Measurements from ENCODE around the gene MYZAP. TPM values are rescaled to one million over a fixed set of nuclear protein-coding genes. Genes with fewer than 3 reads are reported as not detected.

MYZAP gene
- total RNA-seq, 2 donors from 2014 or later, result 0.24 TPM; not detected in 1

GRCh38 chr15:57647791-57648130 is 56.1 kb downstream of the MYZAP start:
- peaks cover 9% of the 10 kb centered on the region for H3K4me1 Mint-ChIP-seq (ENCODE audit: low read depth)
- H3K36me3 Mint-ChIP-seq (ENCODE audit: insufficient read depth in 2 of 2), result no peaks in the 10 kb centered on the region
- DNase-seq (no peak), ATAC-seq (replicated peaks in 1 of 2) (no peak)
- H3K9me3 Mint-ChIP-seq, result no peaks in the 10 kb centered on the region
- no peak overlapping the region for H3K27ac Mint-ChIP-seq
- peaks cover 6% of the 10 kb centered on the region for H3K27me3 Mint-ChIP-seq (ENCODE audit: low read depth)
- H3K4me3 Mint-ChIP-seq, result no peak overlapping the region

DNA sequence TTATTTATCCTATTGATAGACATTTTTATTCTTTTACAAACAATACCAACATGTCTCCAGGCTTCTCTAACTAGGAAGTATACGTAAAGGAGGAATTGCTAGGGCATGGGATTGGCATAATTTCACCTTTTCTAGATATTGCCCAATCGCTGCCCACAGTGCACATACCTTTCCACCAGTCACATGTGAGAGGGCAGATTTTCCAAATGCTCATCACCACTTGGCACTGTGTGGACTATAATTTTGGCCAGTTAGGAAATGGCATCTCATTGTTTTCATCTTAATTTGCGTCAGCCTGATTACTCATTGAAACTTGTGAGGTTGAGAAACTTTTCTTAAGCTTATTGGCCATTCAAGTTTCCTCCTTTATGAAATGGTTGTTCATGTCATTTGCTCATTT is 57.4 kb downstream of the MYZAP start:
- DNase-seq, result no peak
- no peak for ATAC-seq (replicated peaks in 1 of 2)
- Mint-ChIP-seq H3K27me3 (ENCODE audit: low read depth) (peaks cover 6% of the 10 kb centered on the region), H3K36me3 (ENCODE audit: insufficient read depth in 2 of 2) (no peaks in the 10 kb centered on the region), H3K4me3 (no peak overlapping the region), H3K4me1 (ENCODE audit: low read depth) (peaks cover 9% of the 10 kb centered on the region), H3K27ac (no peak overlapping the region), H3K9me3 (no peaks in the 10 kb centered on the region)

GRCh38 chr15:57651445-57651844 is 59.7 kb downstream of the MYZAP start:
- H3K36me3 Mint-ChIP-seq (ENCODE audit: insufficient read depth in 2 of 2), result no peaks in the 10 kb centered on the region
- no peak overlapping the region for H3K27ac Mint-ChIP-seq
- H3K4me1 Mint-ChIP-seq (ENCODE audit: low read depth), result peaks cover 9% of the 10 kb centered on the region
- no peaks in the 10 kb centered on the region for H3K9me3 Mint-ChIP-seq
- H3K4me3 Mint-ChIP-seq, result no peak overlapping the region
- H3K27me3 Mint-ChIP-seq (ENCODE audit: low read depth), result peaks cover 6% of the 10 kb centered on the region
- no peak for DNase-seq
- no peak for ATAC-seq (replicated peaks in 1 of 2)

- no peaks in the 10 kb centered on the region for H3K36me3 Mint-ChIP-seq (ENCODE audit: insufficient read depth in 2 of 2)
- DNase-seq (no peak), ATAC-seq (replicated peaks in 1 of 2) (no peak)
- H3K9me3 Mint-ChIP-seq, result no peaks in the 10 kb centered on the region
- peaks cover 9% of the 10 kb centered on the region for H3K4me1 Mint-ChIP-seq (ENCODE audit: low read depth)
- no peak overlapping the region for H3K27ac Mint-ChIP-seq
- H3K4me3 Mint-ChIP-seq, result no peak overlapping the region
- peaks cover 6% of the 10 kb centered on the region for H3K27me3 Mint-ChIP-seq (ENCODE audit: low read depth)
Observed at GRCh38 chr15:57652481-57652880, 60.8 kb downstream of the MYZAP start.

DNA sequence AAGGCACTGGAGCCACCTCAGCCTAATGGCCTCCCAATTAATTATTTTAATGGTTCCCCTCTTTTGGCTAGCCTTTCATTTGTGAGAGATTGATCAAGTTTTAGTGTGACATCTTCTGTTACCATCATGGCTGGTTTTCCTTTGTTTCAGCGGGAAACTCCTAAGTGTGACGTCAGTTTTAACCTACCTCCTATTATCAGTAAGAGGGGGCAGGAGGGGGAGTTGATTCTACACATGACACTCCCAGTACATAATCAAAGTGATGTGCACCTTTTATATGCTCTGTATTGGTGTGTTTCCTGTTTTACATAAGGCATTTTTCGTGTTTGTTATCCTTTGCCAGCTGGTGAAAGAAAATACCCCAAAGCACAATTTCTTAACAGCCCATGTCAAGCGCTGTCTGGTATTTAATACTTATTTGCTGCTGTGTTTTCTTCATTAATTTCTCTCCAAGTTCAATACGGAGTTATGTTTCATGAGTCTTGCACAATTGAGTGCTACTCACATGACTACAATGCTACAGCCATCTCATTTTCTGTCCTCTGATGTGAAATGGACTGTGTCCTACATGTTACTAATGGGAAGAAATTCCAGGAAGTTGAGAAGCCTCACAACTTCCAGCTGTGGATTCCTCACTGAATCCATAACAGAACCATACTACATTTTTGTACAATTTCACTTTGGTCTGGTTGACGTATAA is 62.6 kb downstream of the MYZAP start:
- ATAC-seq (replicated peaks in 1 of 2), result no peak
- Mint-ChIP-seq H3K4me3 (no peak overlapping the region), H3K9me3 (no peaks in the 10 kb centered on the region)

DNA sequence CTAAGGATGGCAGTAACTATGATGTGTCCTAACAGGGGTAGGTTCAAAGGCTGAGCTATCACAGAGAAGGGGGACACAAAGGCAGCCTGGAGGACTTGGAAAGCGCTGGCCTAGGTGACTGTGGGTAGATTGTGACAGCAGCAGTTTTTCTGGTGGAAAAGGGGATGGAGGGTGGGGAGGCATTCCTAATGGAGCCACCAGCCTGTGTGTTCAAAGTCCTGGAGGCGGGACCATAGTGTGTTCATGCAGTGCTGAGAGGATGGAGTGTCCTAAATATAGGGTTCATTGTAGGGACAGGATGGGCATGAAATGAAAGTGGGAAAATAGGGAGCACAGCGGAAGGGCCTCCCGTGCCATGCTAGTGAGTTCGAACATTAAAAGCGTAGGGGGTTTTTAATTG is 63.3 kb downstream of the MYZAP start:
- peaks cover 6% of the 10 kb centered on the region for H3K27me3 Mint-ChIP-seq (ENCODE audit: low read depth)
- H3K9me3 Mint-ChIP-seq, result no peaks in the 10 kb centered on the region
- no peaks in the 10 kb centered on the region for H3K36me3 Mint-ChIP-seq (ENCODE audit: insufficient read depth in 2 of 2)
- DNase-seq (no peak), ATAC-seq (replicated peaks in 1 of 2) (no peak)
- no peak overlapping the region for H3K4me3 Mint-ChIP-seq
- H3K4me1 Mint-ChIP-seq (ENCODE audit: low read depth), result peaks cover 9% of the 10 kb centered on the region
- no peak overlapping the region for H3K27ac Mint-ChIP-seq

More for the DNA sequence above, 62.6 kb downstream of the MYZAP start:
- no peaks in the 10 kb centered on the region for H3K36me3 Mint-ChIP-seq (ENCODE audit: insufficient read depth in 2 of 2)
- peaks cover 6% of the 10 kb centered on the region for H3K27me3 Mint-ChIP-seq (ENCODE audit: low read depth)
- no peak for DNase-seq
- H3K27ac Mint-ChIP-seq, result no peak overlapping the region
- H3K4me1 Mint-ChIP-seq (ENCODE audit: low read depth), result peaks cover 9% of the 10 kb centered on the region

DNA sequence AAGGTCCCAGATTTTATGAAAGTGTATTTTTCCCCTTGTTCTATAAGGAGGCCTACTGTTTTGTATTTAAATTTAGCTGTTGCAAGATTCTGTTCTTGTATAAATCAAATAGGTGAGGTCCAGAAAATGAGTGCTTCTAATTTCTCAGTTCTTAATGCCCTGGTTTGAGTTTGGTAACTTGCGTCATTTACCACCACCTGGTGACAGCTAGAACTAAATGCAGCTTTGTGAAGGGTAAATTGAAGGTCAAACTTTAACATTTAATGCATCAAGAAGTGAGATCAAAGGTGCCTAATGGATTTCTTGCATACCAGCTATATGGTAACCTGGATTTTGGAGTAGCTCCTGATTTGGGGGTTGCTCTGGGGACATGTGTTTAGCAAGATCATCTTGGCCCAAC is 64.1 kb downstream of the MYZAP start:
- ATAC-seq (replicated peaks in 1 of 2), result no peak
- no peaks in the 10 kb centered on the region for H3K36me3 Mint-ChIP-seq (ENCODE audit: insufficient read depth in 2 of 2)
- H3K4me1 Mint-ChIP-seq (ENCODE audit: low read depth), result peaks cover 9% of the 10 kb centered on the region

DNA sequence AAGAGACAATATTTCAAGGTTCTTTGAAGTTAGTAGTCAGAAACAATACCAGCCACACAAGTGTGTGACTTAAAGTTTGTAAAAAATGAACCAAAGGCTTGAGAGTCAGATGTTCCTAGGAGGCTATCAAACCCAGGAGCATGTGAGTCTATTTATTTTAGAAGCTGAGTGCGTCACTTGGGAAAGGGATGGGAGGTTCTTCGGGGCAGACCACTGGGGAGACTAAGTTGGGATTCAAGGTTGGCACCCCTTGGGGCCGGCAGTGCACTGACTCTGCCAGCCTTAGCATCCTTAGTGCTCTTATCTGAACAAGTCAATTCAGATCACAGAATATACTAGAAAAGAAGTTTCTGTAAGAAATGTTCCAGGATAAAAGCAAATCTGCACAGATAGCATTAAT is 64.7 kb downstream of the MYZAP start:
- no peak for ATAC-seq (replicated peaks in 1 of 2)
- H3K27me3 Mint-ChIP-seq (ENCODE audit: low read depth), result no peaks in the 10 kb centered on the region

More for the DNA sequence above, 64.1 kb downstream of the MYZAP start:
- Mint-ChIP-seq H3K27me3 (ENCODE audit: low read depth) (no peaks in the 10 kb centered on the region), H3K4me3 (no peak overlapping the region), H3K27ac (no peak overlapping the region), H3K9me3 (no peaks in the 10 kb centered on the region)
- no peak for DNase-seq

DNA sequence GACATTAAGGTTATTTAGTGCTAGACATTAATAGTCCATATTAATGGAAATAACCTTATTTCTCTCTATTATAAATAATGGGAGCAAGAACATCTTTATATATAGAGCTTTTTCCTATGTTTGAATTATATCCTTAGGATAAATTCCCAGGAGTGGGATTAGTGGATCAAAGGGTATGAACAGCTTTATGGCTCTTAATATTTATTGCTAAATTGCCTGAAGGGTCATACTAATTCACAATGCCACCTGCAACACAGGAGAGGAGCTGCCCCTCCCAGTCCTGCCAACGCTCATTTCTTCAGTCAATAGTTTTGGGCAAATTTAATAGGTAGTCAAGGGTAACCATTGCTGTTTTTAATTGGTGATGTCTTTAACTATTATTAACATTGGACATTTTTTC is 65.9 kb downstream of the MYZAP start:
- H3K4me3 Mint-ChIP-seq, result no peak overlapping the region
- H3K9me3 Mint-ChIP-seq, result no peaks in the 10 kb centered on the region
- no peak for DNase-seq
- no peaks in the 10 kb centered on the region for H3K36me3 Mint-ChIP-seq (ENCODE audit: insufficient read depth in 2 of 2)
- H3K4me1 Mint-ChIP-seq (ENCODE audit: low read depth), result no peaks in the 10 kb centered on the region
- no peak for ATAC-seq (replicated peaks in 1 of 2)
- no peaks in the 10 kb centered on the region for H3K27me3 Mint-ChIP-seq (ENCODE audit: low read depth)
- no peak overlapping the region for H3K27ac Mint-ChIP-seq

More for the DNA sequence above, 64.7 kb downstream of the MYZAP start:
- no peak overlapping the region for H3K4me3 Mint-ChIP-seq
- H3K27ac Mint-ChIP-seq, result no peak overlapping the region
- no peak for DNase-seq
- no peaks in the 10 kb centered on the region for H3K9me3 Mint-ChIP-seq
- no peaks in the 10 kb centered on the region for H3K36me3 Mint-ChIP-seq (ENCODE audit: insufficient read depth in 2 of 2)
- H3K4me1 Mint-ChIP-seq (ENCODE audit: low read depth), result peaks cover 9% of the 10 kb centered on the region

DNA sequence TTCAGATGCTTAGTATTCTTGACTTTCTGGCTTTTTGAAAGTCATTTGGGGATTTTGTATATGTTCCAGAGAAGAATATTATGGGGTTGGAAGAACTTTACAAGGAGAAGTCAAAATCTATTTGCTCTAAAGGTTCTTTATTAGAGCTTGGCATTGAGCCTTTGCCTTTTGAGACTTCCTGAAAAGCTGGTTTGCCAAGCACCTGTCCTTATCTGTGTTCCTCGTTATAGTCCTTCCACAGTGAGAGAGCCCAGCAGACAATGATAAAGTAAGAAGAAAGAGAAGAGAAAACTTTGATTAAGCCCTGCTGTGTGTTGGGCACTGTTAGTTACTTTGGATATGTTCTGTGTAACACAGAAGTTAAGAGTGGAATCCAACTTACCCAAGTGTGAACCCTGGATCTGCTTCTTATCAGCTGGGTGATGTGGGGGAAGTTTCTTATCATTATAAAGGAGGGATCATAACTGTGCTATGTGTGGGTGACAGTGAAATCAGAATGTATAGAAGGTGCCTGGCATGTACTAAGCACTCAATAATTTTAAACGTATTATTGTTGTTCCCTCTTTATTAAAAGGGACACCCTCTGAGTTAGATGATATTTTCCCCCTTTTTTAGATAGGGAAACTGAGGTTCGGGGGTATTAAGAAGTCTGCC is 70.5 kb downstream of the MYZAP start:
- Mint-ChIP-seq H3K36me3 (ENCODE audit: insufficient read depth in 2 of 2) (no peaks in the 10 kb centered on the region), H3K9me3 (no peaks in the 10 kb centered on the region), H3K27ac (no peak overlapping the region), H3K4me3 (no peak overlapping the region), H3K27me3 (ENCODE audit: low read depth) (no peaks in the 10 kb centered on the region), H3K4me1 (ENCODE audit: low read depth) (no peaks in the 10 kb centered on the region)
- ATAC-seq (replicated peaks in 1 of 2) (no peak), DNase-seq (no peak)

DNA sequence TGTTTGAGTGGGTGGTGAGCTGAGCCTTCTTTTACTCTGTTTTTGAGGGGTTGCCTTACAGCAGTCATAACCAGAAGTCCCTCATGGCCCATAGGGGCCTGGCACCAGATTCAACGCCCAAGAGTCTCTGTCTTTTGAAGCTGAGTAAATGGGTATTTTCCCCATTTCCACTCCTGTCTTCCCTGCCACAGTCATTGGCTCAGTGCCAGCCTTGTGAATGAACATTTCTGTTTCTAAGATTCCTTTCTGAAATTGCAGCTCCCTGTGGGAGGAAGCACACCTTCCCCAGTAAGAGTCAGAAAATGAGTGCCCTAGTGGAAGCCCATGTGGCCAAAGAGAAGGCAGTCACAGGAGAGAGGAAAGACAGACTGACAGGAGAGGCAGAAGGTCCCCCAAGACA is 71.1 kb downstream of the MYZAP start:
- Mint-ChIP-seq H3K27ac (no peak overlapping the region), H3K36me3 (ENCODE audit: insufficient read depth in 2 of 2) (no peaks in the 10 kb centered on the region), H3K27me3 (ENCODE audit: low read depth) (no peaks in the 10 kb centered on the region), H3K4me3 (no peak overlapping the region), H3K9me3 (no peaks in the 10 kb centered on the region), H3K4me1 (ENCODE audit: low read depth) (no peaks in the 10 kb centered on the region)
- DNase-seq, result no peak
- no peak for ATAC-seq (replicated peaks in 1 of 2)

DNA sequence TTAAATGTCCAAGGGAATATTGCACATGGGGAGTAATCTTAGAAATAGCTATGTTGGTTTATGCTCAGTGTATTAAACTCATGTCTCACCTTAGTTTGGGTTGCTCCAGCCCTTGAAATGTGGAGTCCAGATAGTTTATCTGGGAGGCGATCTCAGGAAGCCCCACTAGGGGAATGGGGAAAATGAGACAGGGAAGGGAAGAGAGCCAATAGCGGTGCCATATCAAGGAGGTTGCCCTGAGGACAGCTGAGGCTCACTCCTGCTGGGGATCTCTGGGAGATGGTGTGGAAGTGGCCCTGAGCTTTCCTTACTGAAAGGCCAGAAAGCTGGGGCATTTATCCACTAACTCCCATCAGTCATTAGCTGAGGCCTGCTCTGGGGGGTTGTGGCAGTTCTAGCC is 71.6 kb downstream of the MYZAP start:
- no peaks in the 10 kb centered on the region for H3K27me3 Mint-ChIP-seq (ENCODE audit: low read depth)
- ATAC-seq (replicated peaks in 1 of 2), result no peak
- H3K27ac Mint-ChIP-seq, result no peak overlapping the region

GRCh38 chr15:57665194-57665593 is 73.5 kb downstream of the MYZAP start:
- H3K27me3 Mint-ChIP-seq (ENCODE audit: low read depth), result no peaks in the 10 kb centered on the region
- ATAC-seq (replicated peaks in 1 of 2) (no peak), DNase-seq (no peak)
- H3K4me1 Mint-ChIP-seq (ENCODE audit: low read depth), result no peaks in the 10 kb centered on the region
- no peaks in the 10 kb centered on the region for H3K9me3 Mint-ChIP-seq
- H3K27ac Mint-ChIP-seq, result no peak overlapping the region
- H3K36me3 Mint-ChIP-seq (ENCODE audit: insufficient read depth in 2 of 2), result no peaks in the 10 kb centered on the region
- H3K4me3 Mint-ChIP-seq, result no peak overlapping the region

More for the DNA sequence above, 71.6 kb downstream of the MYZAP start:
- H3K9me3 Mint-ChIP-seq, result no peaks in the 10 kb centered on the region
- no peak for DNase-seq
- H3K36me3 Mint-ChIP-seq (ENCODE audit: insufficient read depth in 2 of 2), result no peaks in the 10 kb centered on the region
- H3K4me1 Mint-ChIP-seq (ENCODE audit: low read depth), result no peaks in the 10 kb centered on the region
- no peak overlapping the region for H3K4me3 Mint-ChIP-seq

- no peaks in the 10 kb centered on the region for H3K36me3 Mint-ChIP-seq (ENCODE audit: insufficient read depth in 2 of 2)
- H3K27me3 Mint-ChIP-seq (ENCODE audit: low read depth), result no peaks in the 10 kb centered on the region
- DNase-seq, result no peak
- no peak overlapping the region for H3K27ac Mint-ChIP-seq
- H3K4me3 Mint-ChIP-seq, result no peak overlapping the region
- no peaks in the 10 kb centered on the region for H3K9me3 Mint-ChIP-seq
- no peaks in the 10 kb centered on the region for H3K4me1 Mint-ChIP-seq (ENCODE audit: low read depth)
- no peak for ATAC-seq (replicated peaks in 1 of 2)
Observed at GRCh38 chr15:57665939-57666338, 74.2 kb downstream of the MYZAP start.

Data from activated T-cell treated with anti-CD3 and anti-CD28 coated beads, Interleukin-2, amount 50 U/mL, for 72 hours (primary cell).